ENCODE measurements around the gene C11orf98.
"Not testable (repeated sequence)": the region's sequence is repeated elsewhere in the genome, so short reads cannot be mapped to it uniquely, and the experiment has no call there.

The C11orf98 gene

GRCh38 chr11:62680825-62681240, 15.8 kb upstream of the C11orf98 start:
- no peak for FAIRE-seq

DNA sequence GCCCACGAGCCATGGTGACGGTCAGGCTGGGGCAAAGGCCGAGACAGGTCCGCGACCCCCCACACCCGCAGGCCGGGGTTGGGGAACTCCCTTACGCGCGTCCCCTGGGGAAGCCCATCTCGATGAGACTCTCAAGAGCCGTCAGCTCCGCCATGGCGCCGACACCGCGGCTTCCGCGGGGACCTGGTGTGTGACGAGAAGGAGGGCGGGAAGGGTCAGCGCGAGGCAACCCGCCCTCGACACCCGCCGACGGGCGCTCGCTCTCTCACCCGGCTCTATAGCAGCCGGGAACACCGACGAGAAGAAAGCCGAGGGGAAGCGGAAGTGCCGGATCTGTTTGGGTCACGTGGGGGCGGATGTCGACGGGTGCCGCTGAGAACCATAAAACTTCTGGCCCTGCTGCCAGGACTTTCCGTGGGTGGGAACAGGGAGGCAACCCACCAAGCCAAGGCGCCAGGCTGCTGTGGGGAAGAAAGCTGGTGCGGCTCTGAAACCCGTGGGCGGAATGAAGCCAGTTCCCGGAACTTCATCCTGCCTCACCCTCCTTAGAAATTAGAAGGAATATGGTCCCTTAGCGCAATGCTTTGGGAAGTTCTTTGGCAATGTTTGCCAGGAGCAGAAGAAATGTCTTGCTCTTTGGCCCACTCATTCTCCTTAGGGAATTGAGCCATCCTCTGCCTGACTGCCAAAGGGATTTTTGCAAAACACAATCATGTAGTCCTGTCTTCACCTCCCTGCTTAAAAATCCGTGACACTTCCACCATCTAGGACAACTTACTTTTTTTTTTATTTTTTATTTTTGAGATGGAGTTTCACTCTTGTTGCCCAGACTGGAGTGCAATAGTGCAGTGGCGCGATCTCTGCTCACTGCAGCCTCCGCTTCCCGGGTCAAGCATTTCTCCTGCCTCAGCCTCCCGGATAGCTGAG, 14.0 kb upstream of the C11orf98 start, which contains the start of gene UBXN1:
Gene UBXN1 (minus strand): TSS at position 304 of the 927 bp plus-strand sequence. CDS start 150 bp downstream, at position 154.
- FAIRE-seq = no peak

- no peak for FAIRE-seq
These were observed 13.4 kb upstream of the C11orf98 start for GRCh38 chr11:62678433-62678769.

- no peak for FAIRE-seq
These were observed 12.7 kb upstream of the C11orf98 start for GRCh38 chr11:62677714-62678113.

DNA sequence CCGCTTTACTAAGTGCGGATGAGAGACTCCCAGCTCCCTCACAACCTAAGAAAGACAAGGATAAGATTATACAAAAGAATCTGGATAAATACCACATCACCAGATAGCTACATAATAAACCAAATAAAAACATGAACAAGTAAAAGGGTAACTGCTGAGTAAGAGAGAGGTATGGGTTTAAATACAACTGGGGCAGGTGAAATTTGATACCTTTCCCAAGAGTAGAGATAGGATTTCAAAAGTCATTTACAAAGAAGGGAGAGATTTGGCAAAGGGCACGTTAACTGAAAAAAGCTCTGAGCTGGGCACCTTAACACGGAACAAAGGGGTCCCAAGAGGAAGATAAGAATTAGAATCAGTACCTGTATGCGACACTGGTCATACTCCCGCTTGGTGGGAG, 12.1 kb upstream of the C11orf98 start:
- FAIRE-seq = no peak

DNA sequence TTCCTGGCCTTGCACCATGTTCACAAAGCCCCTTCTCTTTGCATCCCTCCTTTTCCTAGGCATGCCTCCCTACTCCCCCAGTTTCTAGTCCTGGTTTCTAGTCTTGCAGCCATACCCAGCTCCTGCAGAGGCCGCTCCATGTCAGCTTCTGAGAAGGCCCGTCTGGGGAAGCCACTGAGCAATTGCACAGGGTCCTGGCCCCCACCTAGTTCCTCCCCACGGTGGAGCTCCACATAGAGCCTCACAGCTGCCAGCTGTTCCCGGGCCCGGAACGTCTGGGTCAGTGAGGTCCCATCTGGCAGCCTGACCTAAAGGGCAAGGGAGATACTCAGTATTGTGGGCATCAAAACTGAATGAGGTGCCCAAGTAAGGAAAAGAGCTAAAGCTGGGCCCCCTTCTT, 11.7 kb upstream of the C11orf98 start:
- no peak for FAIRE-seq

DNA sequence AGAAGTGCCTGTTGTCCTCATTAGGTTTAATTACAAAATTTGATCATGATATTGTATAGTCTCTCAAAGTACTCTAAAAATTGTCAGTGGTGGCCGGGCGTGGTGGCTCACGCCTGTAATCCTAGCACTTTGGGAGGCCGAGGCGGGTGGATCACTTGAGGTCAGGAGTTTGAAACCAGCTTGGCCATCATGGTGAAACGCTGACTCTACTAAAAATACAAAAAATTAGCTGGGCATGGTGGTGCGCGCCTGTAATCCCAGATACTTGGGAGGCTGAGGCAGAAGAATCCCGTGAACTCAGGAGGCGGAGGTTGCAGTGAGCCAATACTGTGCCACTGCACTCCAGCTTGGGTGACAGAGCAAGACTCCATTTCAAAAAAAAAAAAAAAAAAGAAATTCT, 10.4 kb upstream of the C11orf98 start:
- FAIRE-seq = not testable (repeated sequence)

DNA sequence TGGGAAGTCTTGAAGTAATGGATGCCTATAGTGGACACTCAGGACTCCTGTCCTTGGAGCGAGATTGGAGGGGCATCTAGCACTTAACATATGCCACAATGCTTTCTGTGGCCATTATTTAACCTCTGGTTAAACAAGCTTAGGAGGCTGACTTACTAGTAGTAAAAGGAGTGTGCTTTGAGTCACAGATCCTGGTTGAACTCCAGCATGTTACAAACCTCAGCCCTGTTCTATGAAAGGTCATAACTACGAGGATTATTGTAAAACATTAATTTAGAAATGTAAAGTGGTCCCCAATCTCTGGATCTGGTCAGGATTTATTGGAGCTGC, 8.2 kb upstream of the C11orf98 start:
- no peak for FAIRE-seq

- no peak for FAIRE-seq
These were observed 6.8 kb upstream of the C11orf98 start, which contains the start of the genes LBHD1 and UQCC3 for GRCh38 chr11:62671608-62672389. Gene LBHD1, minus strand, starts transcription at chr11:62672267. Its CDS starts 2,236 bp downstream, at chr11:62670031. Gene UQCC3, plus strand, starts transcription at chr11:62671673. Its CDS starts 73 bp downstream, at chr11:62671746.

DNA sequence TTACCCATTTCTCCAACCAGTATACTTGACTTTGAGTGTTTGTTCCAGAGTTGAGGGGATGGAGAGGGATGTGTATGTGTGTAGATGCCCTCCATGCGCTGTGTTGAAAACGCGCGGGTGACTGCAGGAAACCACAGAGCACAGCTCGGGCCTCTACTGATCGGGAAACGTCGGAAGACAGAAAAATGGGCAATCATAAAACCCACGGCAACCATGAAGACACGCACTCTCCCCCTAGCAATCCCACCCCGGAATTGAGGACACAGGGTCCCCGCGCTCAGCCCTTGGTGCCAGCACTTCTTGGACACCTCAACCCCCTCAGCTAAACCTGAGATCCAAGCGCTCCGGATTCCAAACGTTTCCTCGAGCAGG, 6.2 kb upstream of the C11orf98 start:
- FAIRE-seq = no peak

- FAIRE-seq = no peak
These were observed 4.6 kb upstream of the C11orf98 start for GRCh38 chr11:62669420-62670161.

- no peak for FAIRE-seq
These were observed 2.5 kb upstream of the C11orf98 start for GRCh38 chr11:62667460-62667859.

DNA sequence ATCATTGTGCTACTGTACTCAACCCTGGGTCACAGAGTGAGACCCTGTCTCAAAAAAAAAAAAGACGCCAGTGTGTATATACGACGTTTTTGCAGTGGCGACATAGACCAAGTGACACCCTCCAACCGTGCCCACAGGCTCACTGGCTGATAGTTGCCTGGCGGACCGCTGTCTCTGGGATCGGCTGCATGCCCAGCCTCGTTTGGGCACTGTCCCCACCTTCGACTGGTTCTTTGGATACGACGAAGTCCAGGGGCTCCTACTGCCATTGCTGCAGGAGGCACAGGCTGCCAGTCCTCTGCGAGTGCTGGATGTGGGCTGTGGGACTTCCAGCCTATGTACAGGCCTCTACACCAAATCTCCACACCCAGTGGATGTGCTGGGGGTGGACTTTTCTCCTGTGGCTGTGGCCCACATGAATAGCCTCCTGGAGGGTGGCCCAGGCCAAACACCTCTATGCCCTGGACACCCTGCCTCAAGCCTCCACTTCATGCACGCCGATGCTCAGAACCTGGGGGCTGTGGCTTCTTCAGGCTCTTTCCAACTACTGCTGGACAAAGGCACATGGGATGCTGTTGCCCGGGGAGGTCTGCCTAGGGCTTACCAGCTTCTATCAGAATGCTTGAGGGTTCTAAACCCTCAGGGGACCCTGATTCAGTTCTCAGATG, 1.4 kb upstream of the C11orf98 start:
- no peak for FAIRE-seq

DNA sequence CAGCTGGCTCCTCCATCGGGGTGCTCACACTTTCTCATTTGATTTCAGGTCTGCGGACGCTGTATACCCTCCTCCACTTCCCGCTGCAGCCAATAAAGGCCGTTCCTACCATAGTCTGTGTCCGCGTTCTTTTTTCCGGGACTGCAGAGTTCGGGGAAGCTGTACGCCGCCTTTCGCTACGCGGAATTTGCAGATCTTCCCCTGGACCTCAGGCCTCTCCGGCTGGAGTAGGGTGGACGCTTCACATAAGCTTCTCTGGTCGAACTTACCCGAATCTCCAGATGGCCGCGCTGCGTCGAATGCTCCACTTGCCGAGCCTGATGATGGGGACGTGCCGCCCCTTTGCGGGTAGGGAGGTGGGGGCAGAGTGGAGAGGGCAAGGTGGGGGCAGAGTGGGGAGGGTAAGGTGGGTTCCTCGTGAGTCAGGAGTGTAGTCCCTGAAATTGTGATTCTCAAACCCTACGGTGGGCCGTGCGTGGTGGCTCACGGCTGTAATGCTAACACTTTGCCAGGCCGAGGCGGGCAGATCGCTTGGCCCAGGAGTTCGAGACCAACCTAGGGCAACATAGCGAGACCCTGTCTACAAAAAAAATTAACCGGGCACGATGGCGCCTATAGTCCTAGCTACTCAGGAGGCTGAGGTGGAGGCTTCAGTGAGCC, 719 bp upstream of the C11orf98 start:
- FAIRE-seq = no peak

DNA sequence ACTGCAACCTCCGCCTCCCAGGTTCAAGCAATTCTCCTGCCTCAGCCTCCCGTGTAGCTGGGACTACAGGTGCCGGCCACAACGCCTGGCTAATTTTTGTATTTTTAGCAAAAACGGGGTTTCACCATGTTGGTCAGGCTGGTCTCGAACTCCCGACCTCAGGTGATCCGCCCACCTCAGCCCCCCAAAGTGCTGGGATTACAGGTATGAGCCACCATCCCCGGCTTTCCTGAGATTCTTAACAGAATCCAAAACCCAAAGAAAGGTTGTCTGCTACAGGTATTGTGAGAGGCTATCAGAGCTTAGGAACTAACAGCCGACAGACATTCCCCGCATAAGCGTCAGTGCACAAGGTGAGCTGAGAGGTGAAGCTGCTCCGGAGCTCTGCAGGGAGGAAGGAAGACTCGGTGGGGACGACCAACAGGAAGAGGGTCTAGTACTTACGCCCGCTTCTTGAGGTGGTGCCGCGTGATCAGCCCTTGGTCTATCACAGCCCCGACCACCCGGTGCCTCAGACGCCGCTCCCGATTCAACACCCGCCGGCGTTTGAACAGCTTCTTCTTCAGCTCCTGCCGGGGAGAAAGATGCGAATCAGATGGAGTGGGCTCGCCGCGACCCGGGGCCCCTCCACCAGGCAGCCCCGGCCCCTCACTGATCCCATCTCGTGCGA, 470 bp downstream of the C11orf98 start:
- FAIRE-seq = no peak

GRCh38 chr11:62656796-62657429, 8.1 kb downstream of the C11orf98 start:
- FAIRE-seq = no peak

DNA sequence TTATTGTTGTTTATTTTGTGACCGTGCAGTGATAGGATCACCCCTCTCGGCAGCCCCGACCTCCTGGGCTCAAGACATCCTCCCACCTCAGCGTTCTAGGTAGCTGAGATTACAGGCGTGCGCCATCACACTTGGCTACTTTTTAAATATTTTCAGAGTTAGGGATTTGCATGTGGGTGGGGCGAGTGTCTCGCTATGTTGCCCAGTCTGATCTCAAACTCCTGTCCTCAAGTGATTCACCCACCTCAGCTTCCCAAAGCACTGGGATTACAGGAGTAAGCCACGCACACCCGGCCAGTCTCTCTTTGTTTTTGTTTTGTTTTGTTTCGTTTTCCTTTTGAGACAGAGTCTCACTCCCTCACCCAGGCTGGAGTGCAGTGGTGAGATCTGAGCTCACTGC, 10.7 kb downstream of the C11orf98 start:
- no peak for FAIRE-seq

- FAIRE-seq = no peak
These were observed 12.6 kb downstream of the C11orf98 start for GRCh38 chr11:62652161-62653006.

DNA sequence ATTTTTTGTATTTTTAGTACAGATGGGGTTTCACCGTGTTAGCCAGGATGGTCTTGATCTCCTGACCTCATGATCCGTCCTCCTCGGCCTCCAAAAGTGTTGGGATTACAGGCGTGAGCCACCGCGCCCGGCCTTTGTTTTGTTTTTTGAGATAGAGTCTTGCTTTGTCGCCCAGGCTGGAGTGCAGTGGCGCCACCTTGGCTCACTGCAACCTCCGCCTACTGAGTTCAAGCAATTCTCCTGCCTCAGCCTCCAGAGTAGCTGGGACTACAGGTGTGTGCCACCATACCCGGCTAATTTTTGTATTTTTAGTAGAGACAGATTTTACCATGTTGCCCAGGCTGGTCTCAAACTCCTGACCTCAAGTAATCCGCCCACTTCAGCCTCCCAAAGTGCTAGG, 14.7 kb downstream of the C11orf98 start:
- not testable (repeated sequence) for FAIRE-seq

DNA sequence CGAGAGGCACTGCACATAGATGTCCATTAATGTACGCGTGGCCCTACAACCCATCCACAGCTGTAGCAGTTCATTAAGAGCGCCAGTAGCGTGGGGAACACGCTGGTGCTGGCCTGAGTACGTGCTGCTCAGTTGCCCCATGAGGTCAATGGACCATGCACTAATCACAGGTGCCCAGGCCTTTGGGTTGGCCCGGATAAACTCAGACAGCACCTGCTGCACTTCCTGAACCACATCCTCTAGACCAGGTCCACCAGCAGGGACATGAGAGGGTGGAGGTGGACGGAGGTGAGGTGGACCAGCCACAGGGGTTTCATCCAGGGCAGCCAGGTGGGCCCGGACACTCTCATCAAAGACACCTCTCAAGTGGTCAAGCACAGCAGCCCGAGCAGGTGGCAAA, 15.5 kb downstream of the C11orf98 start:
- FAIRE-seq = no peak

Data from islet of Langerhans (tissue), 1 donor.